Middle frontal gyrus (tissue), 1 donor: ENCODE measurements around the gene ESYT1.

Experiments used
- DNase-seq: peaks from one replicate; pipeline ENCODE4 v3.0.0-alpha.2; 2015; ENCODE audit warnings: low spot score; ENCODE audit errors: extremely low spot score

ESYT1 gene

GRCh38 chr12:56128670-56129205 lies 671 bp downstream of the ESYT1 start:
- no peak for DNase-seq

- DNase-seq = no peak
These were observed 1.3 kb downstream of the ESYT1 start for GRCh38 chr12:56129206-56129941.

- no peak for DNase-seq
These were observed 2.0 kb downstream of the ESYT1 start for GRCh38 chr12:56129942-56130495.

GRCh38 chr12:56130876-56131275 lies 2.8 kb downstream of the ESYT1 start:
- DNase-seq = no peak

- no peak for DNase-seq
These were observed 6.8 kb downstream of the ESYT1 start for GRCh38 chr12:56134897-56135296.

- DNase-seq = no peak
These were observed 9.9 kb downstream of the ESYT1 start for GRCh38 chr12:56137853-56138571.

- no peak for DNase-seq
These were observed 14.1 kb downstream of the ESYT1 start for GRCh38 chr12:56141946-56142784.

- no peak for DNase-seq
These were observed 15.2 kb downstream of the ESYT1 start for GRCh38 chr12:56143217-56143616.

- no peak for DNase-seq
These were observed 15.8 kb downstream of the ESYT1 start for GRCh38 chr12:56143870-56144269.

GRCh38 chr12:56145217-56145616 lies 17.1 kb downstream of the ESYT1 start:
- DNase-seq = no peak

GRCh38 chr12:56146492-56147460 lies 18.7 kb downstream of the ESYT1 start:
- no peak for DNase-seq

GRCh38 chr12:56150563-56150962 lies 22.5 kb downstream of the ESYT1 start:
- DNase-seq = no peak

GRCh38 chr12:56151672-56152131 lies 23.6 kb downstream of the ESYT1 start:
- no peak for DNase-seq

- DNase-seq = peak; percentile 83
These were observed 24.2 kb downstream of the ESYT1 start, which contains the start of gene MYL6B for GRCh38 chr12:56152132-56152755. MYL6B (plus strand) TSS chr12:56152587; CDS start chr12:56153919, 1,332 bp downstream.

GRCh38 chr12:56152756-56153677 lies 24.9 kb downstream of the ESYT1 start:
- DNase-seq = no peak

GRCh38 chr12:56153678-56154065 lies 25.6 kb downstream of the ESYT1 start:
- DNase-seq = no peak

- no peak for DNase-seq
These were observed 26.2 kb downstream of the ESYT1 start for GRCh38 chr12:56154246-56154771.

- no peak for DNase-seq
These were observed 26.8 kb downstream of the ESYT1 start for GRCh38 chr12:56154818-56155217.
